Psoas muscle (tissue), 8 donors: ENCODE data around the gene PRSS50. TPM values are rescaled to one million over a fixed set of nuclear protein-coding genes. Genes with fewer than 3 reads are reported as not detected.

ENCODE experiments used
- ATAC-seq, 4 donors: fragments of 200-7000 bp; cut with Tn5 transposase; one replicate each; pipeline ENCODE4 v1.9.1; 2020; ENCODE audit warnings: moderate library complexity in 3 of 4, mild to moderate bottlenecking in 2 of 4
- DNase-seq, 2 donors: peaks; one replicate each; pipeline ENCODE4 v3.0.0-alpha.2; 2020
- H3K27ac ChIP-seq: fragments of 200-600 bp; one replicate; pipeline ENCODE4 v1.8.0; 2022
- H3K27me3 ChIP-seq, 3 donors: fragments of 200-600 bp in 1 of 3; one replicate each; pipeline versions ENCODE4 v1.6.1 to v1.8.0; 2013 to 2022; ENCODE audit warnings: low read length in 2 of 3, mild to moderate bottlenecking in 2 of 3, moderate library complexity in 1 of 3; ENCODE audit not compliant: insufficient read depth in 3 of 3
- H3K36me3 ChIP-seq, 2 donors: fragments of 200-600 bp in 1 of 2; one replicate each; pipeline versions ENCODE4 v1.6.1 to v1.8.0; 2013 to 2022; ENCODE audit warnings: low read depth in 1 of 2, mild to moderate bottlenecking in 1 of 2, moderate library complexity in 1 of 2; ENCODE audit not compliant: insufficient read depth in 1 of 2
- H3K4me1 ChIP-seq: fragments of 200-600 bp; one replicate; pipeline ENCODE4 v1.8.0; 2022
- H3K4me3 ChIP-seq: fragments of 200-600 bp; one replicate; pipeline ENCODE4 v1.8.0; 2022; ENCODE audit warnings: mild to moderate bottlenecking
- H3K9me3 ChIP-seq: fragments of 200-600 bp; one replicate; pipeline ENCODE4 v1.8.0; 2022
- CTCF ChIP-seq: fragments of 200-600 bp; IDR thresholded peaks from one replicate; pipeline ENCODE4 v1.8.0; 2022; ENCODE audit warnings: antibody characterized with exemption
- WGBS, 3 donors: extraction: QIAGEN DNeasy Blood & Tissue Kit; methylation state at CpG; one replicate each; pipeline versions ENCODE4 v1.1.6 to v1.1.7; 2013; 5-methylcytosine and 5-hydroxymethylcytosine counted together
- intact Hi-C, 2 donors: fragments of 100-400 bp; cut with DNase I; formaldehyde crosslinking; loops; one replicate each; pipeline versions ENCODE4 v1.11.0 to v1.14.2; 2022
- polyA plus RNA-seq, 3 donors: library from polyadenylated mRNA; stranded (reverse); fragments of 200-250 nt; gene quantifications; one replicate each; pipeline ENCODE4 v1.2.3, GENCODE V29; 2013
- total RNA-seq, 4 donors: library from RNA; stranded (reverse); fragmentation: NEBNext Ultra II Directional in 2 of 4; extraction: Animal tissue kit (Norgen Biotek cat#: 25700) in 2 of 4; gene quantifications; one replicate each; pipeline versions ENCODE4 v1.2.1 to v1.2.4, GENCODE V29; 2021 to 2023
- donor health status: healthy with polysubstance abuse.
- donor health status: DM: no; HTN: no; CAD: no; lungs with moderate emphysema.
- donor health status: Bipolar disorder and iron deficiency.
- donor health status: healthy.
- donor health status: DM: yes; HTN: yes; CAD: no.
- donor health status: DM: no; HTN: no; CAD: no.
- donor health status: DM: no; HTN: no; CAD: no.
- donor health status: DM: yes; HTN: yes; CAD: no.

PRSS50 gene
- total and polyA plus RNA-seq, 7 donors = 0.01 to 0.34 (median 0.14) TPM; not detected in 1

- intact Hi-C loops = no loop called here
- no peaks in the 10 kb centered on the region for H3K27me3 ChIP-seq
- ATAC-seq (no peak), DNase-seq (peak in 1 of 2 donors; percentile 50)
- TF ChIP-seq CTCF = no peak
- no peak overlapping the region for H3K27ac ChIP-seq
- H3K36me3 ChIP-seq = peaks cover 0 to 70% of the 10 kb centered on the region in 2 donors
- 66 to 70% (median 68%) methylated on average over 15 to 16 of the region's 16 CpGs for WGBS, 3 donors
- no peaks in the 10 kb centered on the region for H3K9me3 ChIP-seq
- no peak overlapping the region for H3K4me3 ChIP-seq
- H3K4me1 ChIP-seq = peaks cover 4% of the 10 kb centered on the region
These were observed 40.9 kb downstream of the PRSS50 start for GRCh38 chr3:46676601-46677410.

GRCh38 chr3:46675843-46676567 lies 41.7 kb downstream of the PRSS50 start:
- peaks cover 4% of the 10 kb centered on the region for H3K4me1 ChIP-seq
- TF ChIP-seq CTCF = no peak
- H3K36me3 ChIP-seq = peaks cover 0 to 73% of the 10 kb centered on the region in 2 donors
- peak; percentile 26 to 38 (median 33) for ATAC-seq
- no peaks in the 10 kb centered on the region for H3K27me3 ChIP-seq
- no peak overlapping the region for H3K27ac ChIP-seq
- WGBS, 3 donors = 58 to 70% (median 68%) methylated on average over 9 of the region's 9 CpGs
- no peak overlapping the region for H3K4me3 ChIP-seq
- DNase-seq = peak in 1 of 2 donors; percentile 59
- no peaks in the 10 kb centered on the region for H3K9me3 ChIP-seq
- intact Hi-C loops = no loop called here

GRCh38 chr3:46675426-46675825 lies 42.2 kb downstream of the PRSS50 start:
- ATAC-seq (no peak), DNase-seq (peak in 1 of 2 donors; percentile 6)
- WGBS, 3 donors = 92 to 93% (median 92%) methylated on average over 6 of the region's 6 CpGs
- Histone ChIP-seq H3K36me3 (peaks cover 0 to 73% of the 10 kb centered on the region in 2 donors), H3K9me3 (no peaks in the 10 kb centered on the region), H3K4me3 (no peak overlapping the region), H3K27me3 (no peaks in the 10 kb centered on the region), H3K4me1 (peaks cover 4% of the 10 kb centered on the region), H3K27ac (no peak overlapping the region)
- no peak for TF ChIP-seq CTCF
- intact Hi-C loops = no loop called here

- no peak for TF ChIP-seq CTCF
- DNase-seq (peak in 1 of 2 donors; percentile 21), ATAC-seq (no peak)
- intact Hi-C loops = no loop called here
- 94 to 95% (median 95%) methylated on average over 12 of the region's 12 CpGs for WGBS, 3 donors
- no peak overlapping the region for H3K27ac ChIP-seq
- H3K4me3 ChIP-seq = no peak overlapping the region
- no peaks in the 10 kb centered on the region for H3K27me3 ChIP-seq
- H3K36me3 ChIP-seq = peaks cover 0 to 63% of the 10 kb centered on the region in 2 donors
- H3K9me3 ChIP-seq = no peaks in the 10 kb centered on the region
- peaks cover 4% of the 10 kb centered on the region for H3K4me1 ChIP-seq
These were observed 43.4 kb downstream of the PRSS50 start for GRCh38 chr3:46674031-46674845.
